AG09309 (cell line): ENCODE data around the gene POC1A.

Experiments
- DNase-seq: peaks from one replicate; pipeline ENCODE4 v3.0.0-alpha.2; 2010; ENCODE audit warnings: low read depth
- H3K4me3 ChIP-seq: 2 replicates; pipeline ENCODE4 v1.5.1; 2011; ENCODE audit warnings: mild to moderate bottlenecking, low read depth, low read length, moderate library complexity; ENCODE audit not compliant: control insufficient read depth
- TF ChIP-seq, protein P1 (sequence below): IDR thresholded peaks from 2 replicates; pipeline ENCODE4 v1.5.1; 2011; ENCODE audit warnings: mild to moderate bottlenecking, low read depth, low read length, inconsistent platforms; ENCODE audit not compliant: insufficient read depth, control insufficient read depth; ENCODE audit errors: missing control alignments

POC1A gene

GRCh38 chr3:52134761-52135160, 19.5 kb downstream of the POC1A start:
- TF ChIP-seq, protein P1, sequence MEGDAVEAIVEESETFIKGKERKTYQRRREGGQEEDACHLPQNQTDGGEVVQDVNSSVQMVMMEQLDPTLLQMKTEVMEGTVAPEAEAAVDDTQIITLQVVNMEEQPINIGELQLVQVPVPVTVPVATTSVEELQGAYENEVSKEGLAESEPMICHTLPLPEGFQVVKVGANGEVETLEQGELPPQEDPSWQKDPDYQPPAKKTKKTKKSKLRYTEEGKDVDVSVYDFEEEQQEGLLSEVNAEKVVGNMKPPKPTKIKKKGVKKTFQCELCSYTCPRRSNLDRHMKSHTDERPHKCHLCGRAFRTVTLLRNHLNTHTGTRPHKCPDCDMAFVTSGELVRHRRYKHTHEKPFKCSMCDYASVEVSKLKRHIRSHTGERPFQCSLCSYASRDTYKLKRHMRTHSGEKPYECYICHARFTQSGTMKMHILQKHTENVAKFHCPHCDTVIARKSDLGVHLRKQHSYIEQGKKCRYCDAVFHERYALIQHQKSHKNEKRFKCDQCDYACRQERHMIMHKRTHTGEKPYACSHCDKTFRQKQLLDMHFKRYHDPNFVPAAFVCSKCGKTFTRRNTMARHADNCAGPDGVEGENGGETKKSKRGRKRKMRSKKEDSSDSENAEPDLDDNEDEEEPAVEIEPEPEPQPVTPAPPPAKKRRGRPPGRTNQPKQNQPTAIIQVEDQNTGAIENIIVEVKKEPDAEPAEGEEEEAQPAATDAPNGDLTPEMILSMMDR = no peak
- DNase-seq = no peak
- no peak overlapping the region for H3K4me3 ChIP-seq

DNA sequence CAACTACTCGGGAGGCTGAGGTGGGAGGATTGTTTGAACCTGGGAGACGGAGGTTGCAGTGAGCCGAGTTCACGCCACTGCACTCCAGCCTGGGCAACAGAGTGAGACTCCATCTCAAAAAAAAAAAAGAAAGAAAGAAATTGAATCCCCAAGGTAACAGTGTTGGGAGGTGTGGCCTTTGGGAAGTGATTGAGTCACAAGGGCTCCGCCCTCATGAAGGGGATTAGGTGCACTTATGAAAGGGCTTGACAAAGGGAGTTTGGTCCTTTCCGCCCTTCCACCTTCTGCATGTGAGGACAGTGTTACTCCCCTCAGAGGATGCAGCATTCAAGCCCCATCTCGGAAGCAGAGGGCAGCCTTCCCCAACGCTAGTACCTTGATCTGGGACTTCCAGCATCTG, 21.3 kb downstream of the POC1A start:
- no peak for DNase-seq
- TF ChIP-seq, protein P1 = no peak
- H3K4me3 ChIP-seq = no peak overlapping the region

- DNase-seq = no peak
- TF ChIP-seq, protein P1 = no peak
- H3K4me3 ChIP-seq = no peak overlapping the region
Measured at GRCh38 chr3:52132041-52132440, 22.2 kb downstream of the POC1A start.

DNA sequence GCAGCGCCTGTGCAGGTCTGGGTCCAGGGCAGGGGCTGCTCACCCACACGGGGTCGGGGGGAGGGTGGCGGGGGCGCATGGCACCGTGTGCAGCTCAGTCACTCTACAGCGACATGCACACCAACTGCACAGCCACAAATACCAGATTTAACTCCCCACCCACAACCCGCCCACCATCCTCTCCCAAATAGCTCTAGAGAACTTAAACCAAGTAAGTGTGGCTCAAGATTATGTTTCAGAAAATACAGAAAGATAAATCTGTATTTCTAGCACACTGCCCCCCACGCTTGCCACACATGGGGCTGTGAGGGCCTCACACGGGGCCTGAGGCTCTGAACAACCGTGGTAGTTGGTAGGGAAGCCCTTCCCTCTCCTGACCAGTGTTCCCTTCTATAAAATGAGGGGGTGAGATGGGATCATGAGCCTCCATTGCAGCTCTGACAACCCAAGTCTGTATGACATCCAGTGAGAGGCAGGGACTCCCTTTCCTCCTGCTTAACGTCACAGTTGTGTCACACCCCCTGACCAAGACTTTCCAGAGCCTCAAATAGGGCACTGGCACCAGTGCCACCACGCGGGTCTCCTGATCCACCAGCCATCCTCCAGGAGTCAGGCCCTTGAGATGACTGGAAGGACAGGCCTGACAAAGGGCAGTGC, 23.1 kb downstream of the POC1A start:
- H3K4me3 ChIP-seq = no peak overlapping the region
- no peak for DNase-seq
- TF ChIP-seq, protein P1 = no peak

GRCh38 chr3:52128118-52128683, 26.0 kb downstream of the POC1A start:
- no peak overlapping the region for H3K4me3 ChIP-seq
- DNase-seq = no peak
- TF ChIP-seq, protein P1 = no peak

DNA sequence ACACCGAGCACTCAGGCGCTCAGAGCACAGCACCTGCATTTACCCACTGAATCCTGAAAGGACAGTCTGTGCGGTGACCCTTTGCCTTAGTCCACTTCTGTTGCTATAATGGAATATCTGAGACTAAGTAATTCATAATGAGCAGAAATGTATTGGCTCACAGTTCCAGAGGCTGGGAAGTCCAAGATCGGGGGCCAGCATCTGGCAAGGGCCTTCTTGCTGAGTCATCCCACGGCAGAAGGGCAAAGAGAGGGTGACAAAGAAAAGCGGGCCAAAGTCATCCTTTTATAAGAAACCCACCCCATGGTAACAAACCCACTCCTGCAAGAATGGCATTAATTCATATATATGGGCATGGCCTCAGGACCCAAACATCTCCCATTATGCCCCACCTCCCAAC, 27.7 kb downstream of the POC1A start:
- TF ChIP-seq, protein P1 = no peak
- DNase-seq = no peak
- H3K4me3 ChIP-seq = no peak overlapping the region
